Measurements from ENCODE around the gene SNCA. TPM values are rescaled to one million over a fixed set of nuclear protein-coding genes. Genes with fewer than 3 reads are reported as not detected.

SNCA gene
- 1 to 10 TPM; 2.2 to 7.8 (median 4.0) TPM for total RNA-seq

DNA sequence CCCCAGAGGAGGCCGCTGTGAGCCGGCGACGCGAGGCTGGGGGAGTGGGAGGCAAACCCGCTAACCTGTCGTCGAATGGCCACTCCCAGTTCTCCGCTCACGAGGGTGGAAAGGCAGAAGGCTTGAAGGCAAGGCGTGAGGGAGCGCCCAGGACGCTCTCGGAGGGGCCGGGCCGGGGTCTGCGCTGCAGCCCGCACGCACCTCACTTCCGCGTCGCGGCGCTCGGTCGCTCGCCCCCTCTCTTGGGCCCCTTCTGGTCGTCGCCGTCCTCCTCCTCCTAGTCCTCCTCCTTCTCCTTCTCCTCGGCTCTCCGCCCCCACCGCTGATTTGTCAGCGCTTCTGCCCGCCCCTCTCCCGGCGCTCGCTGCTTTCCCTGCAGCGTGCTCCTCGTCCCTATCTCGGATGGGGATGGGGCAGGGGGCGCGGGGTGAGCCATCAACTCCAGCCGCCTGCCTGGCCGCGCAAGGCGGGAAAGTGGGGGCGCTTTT is at the start of gene SNCA:
TSS of gene SNCA (minus strand) at position 265 of the 488 bp plus-strand sequence. CDS start 1,494 bp downstream, outside the sequence.
- intact Hi-C loops (cut with DNase I; ENCODE audit: low total_unique reads) = no loop called here
- Histone ChIP-seq H3K4me3 (peak within 1 kb of the TSS; percentile 24 to 62 (median 42)), H3K9me3 (no peaks in the 10 kb centered on the region), H3K27ac (peak within 1 kb of the TSS; percentile 4 to 64 (median 44)), H3K27me3 (peaks cover 63% of the 10 kb centered on the region), H3K36me3 (no peaks in the 10 kb centered on the region), H3K4me1 (peaks cover 0 to 20% (median 16%) of the 10 kb centered on the region in 4 donors)
- DNase-seq = peak; percentile 33
- WGBS, 2 donors (ENCODE audit: low coverage in 1 of 2) = 6 to 9% methylated on average over 7 to 48 of the region's 48 CpGs
- in situ Hi-C loops (cut with MboI; ENCODE audit: low pct_ligation_motif_present in 1 of 4, low pct_unique_long_range_greater_than_20kb in 1 of 4, low sequenced_read_pairs in 3 of 4) = no loop called here
- TF ChIP-seq POLR2AphosphoS5 (IDR thresholded peaks at IDR 0.05) (peak in 1 of 3 donors; percentile 15), EP300 (IDR thresholded peaks at IDR 0.05; ENCODE audit: low read depth) (no peak), POLR2A (IDR thresholded peaks at IDR 0.05) (no peak)

DNA sequence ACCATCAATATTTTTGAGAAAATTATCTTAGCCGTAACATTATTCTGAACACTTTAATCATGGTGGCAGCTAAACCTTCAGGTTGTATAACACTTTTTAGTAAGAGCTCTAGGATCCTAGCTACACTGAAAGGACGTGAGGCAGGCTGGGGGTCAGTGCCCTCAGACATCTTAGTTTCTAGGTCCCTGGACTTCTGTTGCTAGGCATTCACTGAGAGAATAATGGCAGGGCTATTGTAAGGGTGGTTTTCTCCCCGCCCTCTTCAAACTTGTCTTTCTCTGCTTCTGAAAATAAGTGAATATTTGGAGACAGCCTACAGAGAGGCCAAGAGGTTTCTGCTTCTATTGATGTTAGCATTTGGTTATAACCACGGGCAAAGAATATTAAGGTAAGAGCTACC is 42.3 kb upstream of the SNCA start:
- Histone ChIP-seq H3K27me3 (no peaks in the 10 kb centered on the region), H3K36me3 (no peaks in the 10 kb centered on the region), H3K4me3 (no peak overlapping the region), H3K4me1 (no peaks in the 10 kb centered on the region), H3K9me3 (no peaks in the 10 kb centered on the region), H3K27ac (no peak overlapping the region)
- DNase-seq = no peak
- intact Hi-C loops (cut with DNase I; ENCODE audit: low total_unique reads) = no loop called here
- TF ChIP-seq EP300 (IDR thresholded peaks at IDR 0.05; ENCODE audit: low read depth) = no peak
- no peak for TF ChIP-seq POLR2AphosphoS5 (IDR thresholded peaks at IDR 0.05)
- TF ChIP-seq, protein P1, sequence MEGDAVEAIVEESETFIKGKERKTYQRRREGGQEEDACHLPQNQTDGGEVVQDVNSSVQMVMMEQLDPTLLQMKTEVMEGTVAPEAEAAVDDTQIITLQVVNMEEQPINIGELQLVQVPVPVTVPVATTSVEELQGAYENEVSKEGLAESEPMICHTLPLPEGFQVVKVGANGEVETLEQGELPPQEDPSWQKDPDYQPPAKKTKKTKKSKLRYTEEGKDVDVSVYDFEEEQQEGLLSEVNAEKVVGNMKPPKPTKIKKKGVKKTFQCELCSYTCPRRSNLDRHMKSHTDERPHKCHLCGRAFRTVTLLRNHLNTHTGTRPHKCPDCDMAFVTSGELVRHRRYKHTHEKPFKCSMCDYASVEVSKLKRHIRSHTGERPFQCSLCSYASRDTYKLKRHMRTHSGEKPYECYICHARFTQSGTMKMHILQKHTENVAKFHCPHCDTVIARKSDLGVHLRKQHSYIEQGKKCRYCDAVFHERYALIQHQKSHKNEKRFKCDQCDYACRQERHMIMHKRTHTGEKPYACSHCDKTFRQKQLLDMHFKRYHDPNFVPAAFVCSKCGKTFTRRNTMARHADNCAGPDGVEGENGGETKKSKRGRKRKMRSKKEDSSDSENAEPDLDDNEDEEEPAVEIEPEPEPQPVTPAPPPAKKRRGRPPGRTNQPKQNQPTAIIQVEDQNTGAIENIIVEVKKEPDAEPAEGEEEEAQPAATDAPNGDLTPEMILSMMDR (IDR thresholded peaks at IDR 0.05) = no peak
- TF ChIP-seq POLR2A (IDR thresholded peaks at IDR 0.05) = no peak
- 87 to 89% methylated on average over 4 of the region's 4 CpGs for WGBS, 2 donors (ENCODE audit: low coverage in 1 of 2)
- in situ Hi-C loops (cut with MboI; ENCODE audit: low pct_ligation_motif_present in 1 of 4, low pct_unique_long_range_greater_than_20kb in 1 of 4, low sequenced_read_pairs in 3 of 4) = no loop called here

DNA sequence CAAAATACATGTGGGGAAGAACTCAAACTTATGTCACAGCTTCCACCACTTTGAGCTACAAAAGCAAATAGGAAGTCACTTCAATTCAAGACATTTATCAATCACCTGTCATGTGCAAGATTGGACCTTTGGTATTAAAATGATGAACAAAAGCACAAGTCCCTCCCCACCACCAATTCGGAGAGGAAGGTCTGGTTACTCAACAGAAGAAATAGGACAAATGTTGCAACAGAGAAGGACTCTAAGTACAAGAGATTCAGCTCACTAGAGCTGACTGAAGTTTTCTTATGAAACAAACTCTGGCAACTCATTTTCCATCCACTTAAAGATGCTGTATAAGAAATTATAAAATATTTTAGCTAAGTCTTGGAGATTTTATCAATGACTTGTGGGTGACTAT is 41.6 kb upstream of the SNCA start:
- Histone ChIP-seq H3K27me3 (no peaks in the 10 kb centered on the region), H3K4me1 (no peaks in the 10 kb centered on the region), H3K36me3 (no peaks in the 10 kb centered on the region), H3K27ac (no peak overlapping the region), H3K9me3 (no peaks in the 10 kb centered on the region), H3K4me3 (no peak overlapping the region)
- 50% methylated on average over 1 of the region's 1 CpG for WGBS, 2 donors (ENCODE audit: low coverage in 1 of 2)
- no peak for DNase-seq
- in situ Hi-C loops (cut with MboI; ENCODE audit: low pct_ligation_motif_present in 1 of 4, low pct_unique_long_range_greater_than_20kb in 1 of 4, low sequenced_read_pairs in 3 of 4) = no loop called here
- intact Hi-C loops (cut with DNase I; ENCODE audit: low total_unique reads) = no loop called here
- TF ChIP-seq POLR2AphosphoS5 (IDR thresholded peaks at IDR 0.05) (no peak), EP300 (IDR thresholded peaks at IDR 0.05; ENCODE audit: low read depth) (no peak), POLR2A (IDR thresholded peaks at IDR 0.05) (no peak)
- TF ChIP-seq, protein P1 (IDR thresholded peaks at IDR 0.05) = no peak

DNA sequence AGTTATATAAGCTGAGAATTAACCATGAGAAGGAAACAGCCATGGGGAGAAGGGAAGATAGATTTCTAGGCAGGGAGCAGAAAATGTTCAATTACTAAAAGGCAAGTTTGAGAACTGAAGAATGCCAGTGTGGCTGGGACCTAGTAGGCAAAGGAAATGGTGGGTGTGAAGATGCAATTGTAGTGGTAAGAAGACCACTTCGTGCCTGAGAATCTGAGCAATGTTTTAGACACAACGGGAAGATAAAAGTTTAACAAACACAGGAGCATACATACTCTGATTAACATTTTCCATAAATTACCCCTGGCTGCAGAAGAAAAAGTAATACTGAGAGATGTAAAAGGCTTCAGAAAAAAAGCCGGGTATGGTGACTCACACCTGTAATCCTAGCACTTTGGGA is 39.6 kb upstream of the SNCA start:
- no peaks in the 10 kb centered on the region for H3K4me1 ChIP-seq
- no peak for DNase-seq
- no peak for TF ChIP-seq EP300 (IDR thresholded peaks at IDR 0.05; ENCODE audit: low read depth)
- no peak for TF ChIP-seq POLR2A (IDR thresholded peaks at IDR 0.05)
- TF ChIP-seq POLR2AphosphoS5 (IDR thresholded peaks at IDR 0.05) = no peak
- TF ChIP-seq, protein P1 (IDR thresholded peaks at IDR 0.05) = no peak
- no peaks in the 10 kb centered on the region for H3K36me3 ChIP-seq
- H3K9me3 ChIP-seq = no peaks in the 10 kb centered on the region
- intact Hi-C loops (cut with DNase I; ENCODE audit: low total_unique reads) = no loop called here
- no peak overlapping the region for H3K27ac ChIP-seq
- in situ Hi-C loops (cut with MboI; ENCODE audit: low pct_ligation_motif_present in 1 of 4, low pct_unique_long_range_greater_than_20kb in 1 of 4, low sequenced_read_pairs in 3 of 4) = no loop called here
- H3K4me3 ChIP-seq = no peak overlapping the region
- H3K27me3 ChIP-seq = no peaks in the 10 kb centered on the region
- 74 to 84% methylated on average over 3 of the region's 3 CpGs for WGBS, 2 donors (ENCODE audit: low coverage in 1 of 2)

DNA sequence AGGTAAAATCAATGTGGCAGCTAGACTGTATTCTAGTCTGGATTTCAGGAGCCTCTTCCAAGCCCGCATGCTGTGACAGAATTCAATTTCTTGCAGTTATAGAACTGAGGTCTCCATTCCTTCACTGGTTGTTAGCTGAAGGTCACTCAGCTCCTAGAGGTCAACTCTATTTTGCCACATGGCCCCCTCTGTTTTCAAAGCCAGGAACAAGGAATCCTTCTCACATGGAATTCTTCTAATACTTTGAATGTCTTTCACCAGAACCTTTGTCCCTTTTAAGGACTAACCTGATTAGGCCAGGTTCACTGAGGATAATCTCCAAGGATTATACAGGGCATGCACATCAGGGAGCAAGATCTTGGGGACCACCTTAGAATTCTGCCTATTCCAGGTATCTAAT is 34.2 kb upstream of the SNCA start:
- H3K36me3 ChIP-seq = no peaks in the 10 kb centered on the region
- H3K4me1 ChIP-seq = no peaks in the 10 kb centered on the region
- DNase-seq = no peak
- H3K4me3 ChIP-seq = no peak overlapping the region
- WGBS, 2 donors (ENCODE audit: low coverage in 1 of 2) = 89% methylated on average over 1 of the region's 1 CpG; no CpG with 5 or more reads in 1 of the 2 donors
- H3K27me3 ChIP-seq = no peaks in the 10 kb centered on the region
- in situ Hi-C loops (cut with MboI; ENCODE audit: low pct_ligation_motif_present in 1 of 4, low pct_unique_long_range_greater_than_20kb in 1 of 4, low sequenced_read_pairs in 3 of 4) = no loop called here
- no peaks in the 10 kb centered on the region for H3K9me3 ChIP-seq
- TF ChIP-seq, protein P1 (IDR thresholded peaks at IDR 0.05) = no peak
- TF ChIP-seq POLR2AphosphoS5 (IDR thresholded peaks at IDR 0.05) (no peak), EP300 (IDR thresholded peaks at IDR 0.05; ENCODE audit: low read depth) (no peak), POLR2A (IDR thresholded peaks at IDR 0.05) (no peak)
- intact Hi-C loops (cut with DNase I; ENCODE audit: low total_unique reads) = no loop called here
- no peak overlapping the region for H3K27ac ChIP-seq

All from transverse colon (tissue), 4 donors.